Measurements from ENCODE around the gene KCNAB1.

DNA sequence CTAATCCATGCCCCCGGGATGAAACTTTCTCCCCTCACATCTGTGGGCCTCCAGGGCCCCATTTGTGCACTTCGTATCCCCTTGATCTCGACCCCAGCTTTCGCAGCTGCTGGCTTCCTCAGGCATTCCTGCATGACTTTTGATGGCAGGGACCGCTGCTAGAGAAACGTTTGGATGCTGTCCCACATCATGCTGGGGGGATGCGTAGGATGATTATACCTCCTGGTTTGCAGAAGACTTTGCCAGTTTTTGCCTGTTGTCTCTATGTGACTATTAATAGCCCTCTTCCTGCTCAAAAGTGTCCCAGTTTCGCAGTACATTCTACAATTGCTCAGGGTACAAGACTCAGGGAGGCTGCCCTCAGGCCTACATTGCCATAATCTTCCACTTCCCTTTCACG, 10.4 kb upstream of the KCNAB1 start:
- TF ChIP-seq, protein P1, sequence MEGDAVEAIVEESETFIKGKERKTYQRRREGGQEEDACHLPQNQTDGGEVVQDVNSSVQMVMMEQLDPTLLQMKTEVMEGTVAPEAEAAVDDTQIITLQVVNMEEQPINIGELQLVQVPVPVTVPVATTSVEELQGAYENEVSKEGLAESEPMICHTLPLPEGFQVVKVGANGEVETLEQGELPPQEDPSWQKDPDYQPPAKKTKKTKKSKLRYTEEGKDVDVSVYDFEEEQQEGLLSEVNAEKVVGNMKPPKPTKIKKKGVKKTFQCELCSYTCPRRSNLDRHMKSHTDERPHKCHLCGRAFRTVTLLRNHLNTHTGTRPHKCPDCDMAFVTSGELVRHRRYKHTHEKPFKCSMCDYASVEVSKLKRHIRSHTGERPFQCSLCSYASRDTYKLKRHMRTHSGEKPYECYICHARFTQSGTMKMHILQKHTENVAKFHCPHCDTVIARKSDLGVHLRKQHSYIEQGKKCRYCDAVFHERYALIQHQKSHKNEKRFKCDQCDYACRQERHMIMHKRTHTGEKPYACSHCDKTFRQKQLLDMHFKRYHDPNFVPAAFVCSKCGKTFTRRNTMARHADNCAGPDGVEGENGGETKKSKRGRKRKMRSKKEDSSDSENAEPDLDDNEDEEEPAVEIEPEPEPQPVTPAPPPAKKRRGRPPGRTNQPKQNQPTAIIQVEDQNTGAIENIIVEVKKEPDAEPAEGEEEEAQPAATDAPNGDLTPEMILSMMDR (IDR thresholded peaks at IDR 0.05; ENCODE audit: extremely low read depth in 1 of 2, insufficient read depth in 1 of 2, low read depth in 1 of 2, low read length in 2 of 2): no peak
- TF ChIP-seq MYC (IDR thresholded peaks at IDR 0.05; ENCODE audit: low read depth, low read length) (no peak), EZH2 (IDR thresholded peaks at IDR 0.05; ENCODE audit: borderline replicate concordance, low read depth, low read length, severe bottlenecking) (no peak), POLR2A (IDR thresholded peaks at IDR 0.05; ENCODE audit: low read depth, low read length) (no peak), FOS (IDR thresholded peaks at IDR 0.05; ENCODE audit: borderline replicate concordance, insufficient read depth, low read length) (no peak), POLR2AphosphoS5 (IDR thresholded peaks at IDR 0.05; ENCODE audit: insufficient read depth, low read depth, low read length) (no peak), JUN (IDR thresholded peaks at IDR 0.05; ENCODE audit: borderline replicate concordance, insufficient read depth, insufficient read length, low read depth) (no peak)
- TF ChIP-seq, protein P2, sequence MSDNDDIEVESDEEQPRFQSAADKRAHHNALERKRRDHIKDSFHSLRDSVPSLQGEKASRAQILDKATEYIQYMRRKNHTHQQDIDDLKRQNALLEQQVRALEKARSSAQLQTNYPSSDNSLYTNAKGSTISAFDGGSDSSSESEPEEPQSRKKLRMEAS (IDR thresholded peaks at IDR 0.05; ENCODE audit: insufficient read depth, insufficient read length): no peak

Data from endothelial cell of umbilical vein (primary cell).